Gastroesophageal sphincter (tissue), 3 donors: ENCODE data around the gene LDLRAD3.

Experiments used
- CTCF ChIP-seq, 4 experiments: fragments of 200-600 bp in 2 of 4; fragments of 450-650 bp in 2 of 4; sonication (generic) in 1 of 4; IDR thresholded peaks; one replicate each; pipeline ENCODE4 v1.5.1; 2017 to 2019; ENCODE audit warnings: antibody characterized with exemption in 4 of 4, mild to moderate bottlenecking in 2 of 4, moderate library complexity in 2 of 4
- POLR2A ChIP-seq, 2 donors: fragments of 450-650 bp; IDR thresholded peaks; one replicate each; pipeline ENCODE4 v1.6.1; 2017; ENCODE audit warnings: antibody characterized with exemption in 2 of 2, mild to moderate bottlenecking in 2 of 2, moderate library complexity in 1 of 2

- TF ChIP-seq CTCF (IDR thresholded peaks at IDR 0.05) (no peak), POLR2A (IDR thresholded peaks at IDR 0.05) (no peak)
Observed at GRCh38 chr11:36274414-36274813, 330.6 kb downstream of the LDLRAD3 start.
